LNCaP clone FGC (cell line): ENCODE results near the gene KRTAP10-8.
"Not testable (repeated sequence)": the region's sequence is repeated elsewhere in the genome, so short reads cannot be mapped to it uniquely, and the experiment has no call there.

Source experiments
- DNase-seq: peaks from one replicate; pipeline ENCODE4 v3.0.0-alpha.2; 2011; ENCODE audit warnings: low read depth
- H3K4me3 ChIP-seq: 2 replicates; pipeline ENCODE4 v1.5.1; 2011; ENCODE audit warnings: mild to moderate bottlenecking, low read depth, low read length, control low read depth
- CTCF ChIP-seq: IDR thresholded peaks from 2 replicates; pipeline ENCODE4 v1.5.1; 2012; ENCODE audit warnings: mild to moderate bottlenecking; ENCODE audit not compliant: control insufficient read depth, insufficient read depth; ENCODE audit errors: extremely low read depth

KRTAP10-8 gene

GRCh38 chr21:44574457-44575306, 37.2 kb upstream of the KRTAP10-8 start:
- TF ChIP-seq CTCF: no peak
- H3K4me3 ChIP-seq: no peak overlapping the region
- no peak for DNase-seq

GRCh38 chr21:44575307-44576024, 36.4 kb upstream of the KRTAP10-8 start:
- DNase-seq: no peak
- TF ChIP-seq CTCF: no peak

GRCh38 chr21:44576025-44576420, 35.9 kb upstream of the KRTAP10-8 start:
- no peak for DNase-seq
- no peak for TF ChIP-seq CTCF
- H3K4me3 ChIP-seq: no peak overlapping the region

More at GRCh38 chr21:44575307-44576024, 36.4 kb upstream of the KRTAP10-8 start:
- no peak overlapping the region for H3K4me3 ChIP-seq

- DNase-seq: no peak
- TF ChIP-seq CTCF: no peak
- H3K4me3 ChIP-seq: no peak overlapping the region
Observed at GRCh38 chr21:44578371-44579055, 33.4 kb upstream of the KRTAP10-8 start.

- TF ChIP-seq CTCF: no peak
- no peak overlapping the region for H3K4me3 ChIP-seq
- DNase-seq: no peak
Observed at GRCh38 chr21:44579056-44579832, 32.6 kb upstream of the KRTAP10-8 start.

- H3K4me3 ChIP-seq: no peak overlapping the region
- DNase-seq: no peak
- TF ChIP-seq CTCF: no peak
Observed at GRCh38 chr21:44579833-44580144, 32.1 kb upstream of the KRTAP10-8 start.

GRCh38 chr21:44580231-44580821, 31.6 kb upstream of the KRTAP10-8 start, which contains the start of gene KRTAP10-5:
Gene KRTAP10-5 (minus strand): TSS chr21:44580604. CDS start chr21:44580578, 26 bp downstream.
- H3K4me3 ChIP-seq, DNase-seq: not testable (repeated sequence)
